Fibroblast of lung (primary cell): Measurements from ENCODE around the gene NAPB. TPM values are rescaled to one million over a fixed set of nuclear protein-coding genes. Genes with fewer than 3 reads are reported as not detected.

Experiments
- DNase-seq, 2 donors: peaks; one replicate each; pipeline versions ENCODE4 v3.0.0 to v3.0.0-alpha.2; 2010; ENCODE audit warnings: low read depth in 2 of 2
- H2AFZ ChIP-seq: 2 replicates; pipeline ENCODE4 v1.5.1; 2012; ENCODE audit warnings: low read length, control low read depth, inconsistent platforms
- H3K27ac ChIP-seq: 2 replicates; pipeline ENCODE4 v1.5.1; 2011; ENCODE audit warnings: low read length, control low read depth; ENCODE audit not compliant: insufficient read depth
- H3K27me3 ChIP-seq: 2 replicates; pipeline ENCODE4 v1.5.1; 2011; ENCODE audit warnings: mild to moderate bottlenecking, low read length; ENCODE audit not compliant: control insufficient read depth, insufficient read depth
- H3K36me3 ChIP-seq: 2 replicates; pipeline ENCODE4 v1.5.1; 2011; ENCODE audit warnings: low read length; ENCODE audit not compliant: control insufficient read depth, insufficient read depth
- H3K4me1 ChIP-seq: 2 replicates; pipeline ENCODE4 v1.5.1; 2011; ENCODE audit warnings: low read length; ENCODE audit not compliant: control insufficient read depth, insufficient read depth; ENCODE audit errors: extremely low read depth
- H3K4me2 ChIP-seq: 2 replicates; pipeline ENCODE4 v1.5.1; 2011; ENCODE audit warnings: low read length, control low read depth; ENCODE audit not compliant: insufficient read depth; ENCODE audit errors: extremely low read depth
- H3K4me3 ChIP-seq, 4 experiments: fragments of 200-600 bp in 1 of 4; sonication (generic) in 1 of 4; replicated peaks in 1 of 4; 2 replicates each; pipeline ENCODE4 v1.5.1; 2011 to 2016; ENCODE audit warnings: low read length in 4 of 4, low read depth in 3 of 4, mild to moderate bottlenecking in 3 of 4, control low read depth in 2 of 4, inconsistent platforms in 1 of 4, mixed read lengths in 1 of 4; ENCODE audit not compliant: insufficient read depth in 1 of 4; ENCODE audit errors: control extremely low read depth in 1 of 4
- H3K79me2 ChIP-seq: 2 replicates; pipeline ENCODE4 v1.5.1; 2012; ENCODE audit warnings: mild to moderate bottlenecking, low read length, inconsistent platforms; ENCODE audit not compliant: control insufficient read depth, insufficient read depth
- H3K9ac ChIP-seq: 2 replicates; pipeline ENCODE4 v1.5.1; 2011; ENCODE audit warnings: mild to moderate bottlenecking, low read length, control low read depth; ENCODE audit not compliant: insufficient read depth
- H3K9me3 ChIP-seq: 2 replicates; pipeline ENCODE4 v1.5.1; 2012; ENCODE audit warnings: low read depth, low read length; ENCODE audit not compliant: control insufficient read depth, insufficient read depth
- H4K20me1 ChIP-seq: 2 replicates; pipeline ENCODE4 v1.5.1; 2011; ENCODE audit warnings: low read length; ENCODE audit not compliant: control insufficient read depth, insufficient read depth; ENCODE audit errors: extremely low read depth
- CTCF ChIP-seq, 2 donors: IDR thresholded peaks in 1 of 2; conservative IDR thresholded peaks in 1 of 2; 1 replicate in 1 of 2; 2 replicates in 1 of 2; pipeline ENCODE4 v1.5.1; 2011 to 2012; ENCODE audit warnings: low read length in 2 of 2, control low read depth in 1 of 2, inconsistent platforms in 1 of 2, low read depth in 1 of 2, mild to moderate bottlenecking in 1 of 2
- EZH2 ChIP-seq: IDR thresholded peaks from 2 replicates; pipeline ENCODE4 v1.5.1; 2012; ENCODE audit warnings: low read length, control low read depth, mild to moderate bottlenecking; ENCODE audit errors: missing control alignments
- polyA plus RNA-seq, 2 donors: library from polyadenylated mRNA; depleted of rRNA in 1 of 2; stranded (reverse) in 1 of 2; unstranded in 1 of 2; fragments of >200 nt; gene quantifications; 2 replicates each; pipeline ENCODE4 v1.2.1, GENCODE V29; 2011 to 2012; ENCODE audit warnings: missing spikeins in 1 of 2
- total RNA-seq: library from RNA; depleted of rRNA; stranded (reverse); fragments of >200 nt; gene quantifications from 2 replicates; pipeline ENCODE4 v1.2.1, GENCODE V29; 2014

NAPB gene
- total and polyA plus RNA-seq, 2 donors (not counting 1 experiment from before 2014, with no cell fraction given): 5.1 to 12.6 TPM

DNA sequence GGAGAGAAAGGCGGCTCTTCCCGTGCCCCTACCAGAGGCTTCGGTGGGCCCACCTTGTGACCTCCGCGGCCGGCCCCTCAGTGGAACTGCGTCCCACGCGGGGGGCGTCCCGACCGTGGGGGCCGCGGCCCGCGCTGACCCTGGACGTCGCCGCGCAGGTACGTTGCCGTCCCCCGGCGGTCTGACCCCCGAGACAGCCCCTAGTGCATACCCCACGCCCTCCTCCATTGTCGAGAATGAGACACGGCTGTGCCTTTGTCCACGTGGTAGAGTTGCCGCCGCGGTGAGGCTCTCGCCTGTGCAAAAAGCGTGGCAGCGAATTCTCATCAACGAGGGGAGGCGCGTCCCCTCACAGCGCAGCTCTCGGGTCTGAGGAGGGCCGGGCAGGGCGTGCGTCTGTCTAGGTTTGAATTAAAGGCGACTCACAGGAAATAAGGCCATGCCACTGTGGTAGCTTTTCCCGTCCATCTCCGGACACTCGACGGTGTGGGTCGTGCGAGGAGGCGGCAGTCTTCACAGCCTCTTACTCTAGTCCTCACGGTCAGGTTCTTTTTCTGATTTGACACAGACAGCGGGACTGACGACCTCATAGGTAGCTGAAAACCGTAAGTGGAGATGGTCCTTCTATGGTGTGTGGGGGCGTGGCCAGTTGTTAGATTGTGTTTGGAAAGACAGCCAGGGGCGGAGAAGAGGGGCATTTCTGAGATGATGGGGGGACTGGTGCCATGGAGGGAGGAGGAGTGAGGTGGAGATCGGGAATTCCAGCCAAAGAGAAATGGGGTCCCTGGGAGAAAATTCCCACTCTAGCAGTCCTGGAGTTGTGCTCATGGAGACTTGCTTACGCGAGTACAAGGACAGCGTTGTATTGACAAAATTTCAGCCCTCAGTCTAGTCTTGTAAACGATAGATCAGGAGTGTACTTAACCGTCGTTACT is 70.1 kb downstream of the NAPB start:
- DNase-seq: peak; percentile 20 to 65
- no peaks in the 10 kb centered on the region for H3K27me3 ChIP-seq
- H3K36me3 ChIP-seq: no peaks in the 10 kb centered on the region
- H3K27ac ChIP-seq: peak overlapping the region; percentile 95
- peaks cover 33% of the 10 kb centered on the region for H3K79me2 ChIP-seq
- TF ChIP-seq CTCF (conservative IDR thresholded peaks at IDR 0.05 in 1 of 2, IDR thresholded peaks at IDR 0.05 in 1 of 2; ENCODE audit: low read depth in 1 of 2, low read length in 2 of 2): no peak
- no peak for TF ChIP-seq EZH2
- H3K4me2 ChIP-seq: peak overlapping the region; percentile 99
- H3K9ac ChIP-seq: peak overlapping the region; percentile 96
- H3K4me1 ChIP-seq: peaks cover 11% of the 10 kb centered on the region
- H4K20me1 ChIP-seq: no peaks in the 10 kb centered on the region
- no peaks in the 10 kb centered on the region for H3K9me3 ChIP-seq
- H3K4me3 ChIP-seq: peak overlapping the region; percentile 88 to 97 (median 96)
- H2AFZ ChIP-seq: peak overlapping the region; percentile 69

DNA sequence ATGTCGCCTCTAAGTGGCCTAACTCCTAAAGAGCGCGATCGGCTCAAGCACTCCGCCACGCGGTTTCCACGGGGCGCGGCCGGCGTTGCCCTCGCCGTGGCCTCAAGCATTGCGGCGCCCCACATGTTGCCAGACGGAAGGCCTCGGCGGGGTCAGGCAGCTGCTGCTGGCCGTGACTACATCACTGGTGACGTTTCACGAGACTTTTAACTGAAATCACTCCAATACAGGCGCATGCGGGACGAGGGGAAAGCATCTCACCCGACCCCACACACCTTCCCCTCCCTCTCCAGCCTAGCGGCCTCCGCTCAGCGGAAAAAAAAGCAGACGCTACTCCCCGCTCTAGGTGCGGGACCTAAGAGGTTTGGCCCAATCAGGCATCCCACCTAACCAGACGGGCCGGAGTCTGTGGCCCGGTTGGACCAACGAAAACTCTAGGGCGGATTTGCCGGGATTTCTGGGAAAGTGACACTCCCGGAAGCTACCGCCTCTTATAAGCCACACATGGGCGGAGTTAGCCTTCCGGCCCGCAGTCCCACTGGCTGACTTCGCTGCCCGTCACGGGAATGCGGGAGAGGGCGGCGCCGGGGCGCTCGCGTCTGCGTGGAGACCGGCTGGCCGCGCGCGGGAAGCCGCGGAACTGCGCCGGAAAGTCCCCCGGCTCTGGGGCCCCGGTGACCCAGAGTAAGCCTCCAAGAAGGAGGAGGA is 70.9 kb downstream of the NAPB start, which contains the start of gene NXT1:
Gene NXT1 (plus strand): TSS at position 596 of the 708 bp plus-strand sequence. CDS start 3,251 bp downstream, outside the sequence.
- Histone ChIP-seq H3K4me2 (peak within 1 kb of the TSS; percentile 99), H3K9ac (peak within 1 kb of the TSS; percentile 96), H3K27ac (peak within 1 kb of the TSS; percentile 95), H2AFZ (peak within 1 kb of the TSS; percentile 69), H3K36me3 (no peaks in the 10 kb centered on the region), H3K27me3 (no peaks in the 10 kb centered on the region), H3K9me3 (no peaks in the 10 kb centered on the region), H3K4me1 (peaks cover 11% of the 10 kb centered on the region), H4K20me1 (no peaks in the 10 kb centered on the region), H3K4me3 (peak within 1 kb of the TSS; percentile 88 to 97 (median 96)), H3K79me2 (peaks cover 33% of the 10 kb centered on the region)
- DNase-seq: peak; percentile 99
- TF ChIP-seq EZH2 (no peak), CTCF (conservative IDR thresholded peaks at IDR 0.05 in 1 of 2, IDR thresholded peaks at IDR 0.05 in 1 of 2; ENCODE audit: low read depth in 1 of 2, low read length in 2 of 2) (no peak)
